Breast epithelium (tissue), 4 donors: Measurements from ENCODE around the gene INAVA. TPM values are rescaled to one million over a fixed set of nuclear protein-coding genes. Genes with fewer than 3 reads are reported as not detected.

Source experiments
- DNase-seq, 2 donors: peaks; one replicate each; pipeline ENCODE4 v3.0.0-alpha.2; 2019; ENCODE audit warnings: low spot score in 2 of 2
- H3K27ac ChIP-seq, 2 donors: fragments of 200-600 bp; sonication (generic) in 1 of 2; one replicate each; pipeline ENCODE4 v1.5.1; 2016 to 2019; ENCODE audit warnings: mild to moderate bottlenecking in 1 of 2
- H3K27me3 ChIP-seq, 2 donors: fragments of 200-600 bp; sonication (generic) in 1 of 2; one replicate each; pipeline versions ENCODE4 v1.5.1 to v1.6.0; 2017 to 2019; ENCODE audit warnings: control low read depth in 1 of 2, mild to moderate bottlenecking in 1 of 2
- H3K36me3 ChIP-seq: fragments of 200-600 bp; one replicate; pipeline ENCODE4 v1.5.1; 2019
- H3K4me1 ChIP-seq, 2 donors: fragments of 200-600 bp; sonication (generic); one replicate each; pipeline ENCODE4 v1.5.1; 2016 to 2019; ENCODE audit warnings: control low read depth in 1 of 2
- H3K4me3 ChIP-seq, 3 donors: fragments of 200-600 bp; sonication (generic); 1 replicate in 2 of 3; 2 replicates in 1 of 3; pipeline ENCODE4 v1.5.1; 2016 to 2019; ENCODE audit warnings: mild to moderate bottlenecking in 3 of 3, moderate library complexity in 2 of 3
- H3K9me3 ChIP-seq, 2 donors: fragments of 200-600 bp; sonication (generic) in 1 of 2; one replicate each; pipeline ENCODE4 v1.5.1; 2016 to 2019; ENCODE audit warnings: control low read depth in 1 of 2
- CTCF ChIP-seq, 3 donors: fragments of 450-650 bp; IDR thresholded peaks; one replicate each; pipeline ENCODE4 v1.5.1; 2016 to 2017; ENCODE audit warnings: antibody characterized with exemption in 3 of 3, mild to moderate bottlenecking in 3 of 3, moderate library complexity in 3 of 3
- POLR2A ChIP-seq: fragments of 450-650 bp; IDR thresholded peaks from one replicate; pipeline ENCODE4 v1.6.1; 2016; ENCODE audit warnings: antibody characterized with exemption, mild to moderate bottlenecking, moderate library complexity
- POLR2AphosphoS5 ChIP-seq, 3 donors: sonication (generic); formaldehyde crosslinking; IDR thresholded peaks; one replicate each; pipeline ENCODE4 v1.6.1; 2017; ENCODE audit warnings: antibody characterized with exemption in 3 of 3
- intact Hi-C: fragments of 100-400 bp; cut with DNase I; formaldehyde crosslinking; loops from one replicate; pipeline ENCODE4 v1.15.1; 2023; ENCODE audit warnings: low total_unique reads
- total RNA-seq, 3 donors: library from RNA; depleted of rRNA; stranded (reverse); fragments of >200 nt; gene quantifications; one replicate each; pipeline ENCODE4 v1.1.0, GENCODE V29; 2016

INAVA gene
- total RNA-seq, 3 donors from 2014 or later, result 1.0 to 7.5 TPM; not detected in 1

- Histone ChIP-seq H3K4me3 (peak overlapping the region in 1 of 3 donors; percentile 60), H3K27me3 (no peaks in the 10 kb centered on the region), H3K4me1 (no peaks in the 10 kb centered on the region), H3K36me3 (no peaks in the 10 kb centered on the region), H3K27ac (no peak overlapping the region), H3K9me3 (no peaks in the 10 kb centered on the region)
- intact Hi-C loops, result no loop called here
- TF ChIP-seq POLR2A (no peak), POLR2AphosphoS5 (IDR thresholded peaks at IDR 0.05) (no peak), CTCF (IDR thresholded peaks at IDR 0.05) (no peak)
- DNase-seq, result no peak
Observed at GRCh38 chr1:200897259-200897658, 2.6 kb downstream of the INAVA start.

- DNase-seq, result no peak
- Histone ChIP-seq H3K27me3 (no peaks in the 10 kb centered on the region), H3K9me3 (no peaks in the 10 kb centered on the region), H3K4me3 (no peak overlapping the region), H3K36me3 (no peaks in the 10 kb centered on the region), H3K4me1 (no peaks in the 10 kb centered on the region), H3K27ac (no peak overlapping the region)
- intact Hi-C loops, result no loop called here
- TF ChIP-seq POLR2AphosphoS5 (IDR thresholded peaks at IDR 0.05) (no peak), CTCF (IDR thresholded peaks at IDR 0.05) (no peak), POLR2A (no peak)
Observed at GRCh38 chr1:200899015-200899386, 4.3 kb downstream of the INAVA start.

- TF ChIP-seq CTCF (IDR thresholded peaks at IDR 0.05) (no peak), POLR2AphosphoS5 (IDR thresholded peaks at IDR 0.05) (no peak), POLR2A (no peak)
- DNase-seq, result no peak
Observed at GRCh38 chr1:200899451-200899915, 4.8 kb downstream of the INAVA start.

GRCh38 chr1:200899954-200900867, 5.5 kb downstream of the INAVA start:
- intact Hi-C loops, result no loop called here
- no peaks in the 10 kb centered on the region for H3K27me3 ChIP-seq
- no peak overlapping the region for H3K4me3 ChIP-seq
- H3K36me3 ChIP-seq, result no peaks in the 10 kb centered on the region
- no peak for DNase-seq
- TF ChIP-seq POLR2AphosphoS5 (IDR thresholded peaks at IDR 0.05) (no peak), POLR2A (no peak), CTCF (IDR thresholded peaks at IDR 0.05) (no peak)
- H3K27ac ChIP-seq, result no peak overlapping the region
- no peaks in the 10 kb centered on the region for H3K4me1 ChIP-seq
- no peaks in the 10 kb centered on the region for H3K9me3 ChIP-seq

More at GRCh38 chr1:200899451-200899915, 4.8 kb downstream of the INAVA start:
- Histone ChIP-seq H3K9me3 (no peaks in the 10 kb centered on the region), H3K27ac (no peak overlapping the region), H3K4me3 (no peak overlapping the region), H3K27me3 (no peaks in the 10 kb centered on the region), H3K4me1 (no peaks in the 10 kb centered on the region), H3K36me3 (no peaks in the 10 kb centered on the region)
- intact Hi-C loops, result no loop called here

GRCh38 chr1:200900877-200901276, 6.2 kb downstream of the INAVA start:
- no peak overlapping the region for H3K27ac ChIP-seq
- no peaks in the 10 kb centered on the region for H3K36me3 ChIP-seq
- intact Hi-C loops, result no loop called here
- TF ChIP-seq POLR2AphosphoS5 (IDR thresholded peaks at IDR 0.05) (no peak), CTCF (IDR thresholded peaks at IDR 0.05) (no peak), POLR2A (no peak)
- H3K4me3 ChIP-seq, result no peak overlapping the region
- DNase-seq, result no peak
- no peaks in the 10 kb centered on the region for H3K27me3 ChIP-seq
- H3K4me1 ChIP-seq, result no peaks in the 10 kb centered on the region
- no peaks in the 10 kb centered on the region for H3K9me3 ChIP-seq
